ENCODE results near the gene AQP3. TPM values are rescaled to one million over a fixed set of nuclear protein-coding genes. Genes with fewer than 3 reads are reported as not detected.
A peak's percentile ranks its signal among the peaks of the same experiment; 100 is the strongest.
"Not testable (repeated sequence)": the region's sequence is repeated elsewhere in the genome, so short reads cannot be mapped to it uniquely, and the experiment has no call there.

The AQP3 gene
- total and polyA plus RNA-seq, 8 donors: 1.7 to 319 (median 24.0) TPM

DNA sequence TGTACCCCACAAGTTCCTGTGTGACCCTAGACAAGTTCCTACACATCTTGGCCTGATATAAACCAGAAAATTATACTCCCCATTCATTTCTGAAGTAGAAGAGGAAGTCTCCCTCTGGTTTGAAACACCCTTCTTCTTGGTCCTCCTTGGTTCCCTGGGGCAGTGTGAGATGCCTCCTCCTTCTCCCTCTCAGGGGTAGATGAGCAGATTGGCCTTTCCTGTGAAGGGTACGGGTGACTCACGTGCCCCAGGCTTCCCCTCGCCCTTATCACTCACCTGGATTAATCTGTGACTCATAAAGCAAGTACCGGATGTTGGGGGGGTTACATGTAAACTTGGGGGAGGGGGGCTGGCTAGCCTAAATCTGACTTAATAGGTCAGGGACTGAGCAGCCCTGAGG lies 11.1 kb upstream of the AQP3 start:
- intact Hi-C loops (cut with DNase I; ENCODE audit: low total_unique reads): no loop called here
- peak overlapping the region in 4 of 5 donors; percentile 39 to 44 (median 41) for H3K27ac ChIP-seq
- H3K9me3 ChIP-seq: no peaks in the 10 kb centered on the region

GRCh38 chr9:33455945-33456344 lies 8.6 kb upstream of the AQP3 start:
- Histone ChIP-seq H3K9me3 (no peaks in the 10 kb centered on the region), H3K27me3 (no peaks in the 10 kb centered on the region), H3K4me1 (peaks cover 11 to 37% (median 19%) of the 10 kb centered on the region in 4 donors), H3K4me3 (no peak overlapping the region), H3K36me3 (peaks cover 0 to 9% (median 4%) of the 10 kb centered on the region in 4 donors), H3K27ac (peak overlapping the region in 1 of 5 donors; percentile 26)
- no peak for DNase-seq
- TF ChIP-seq EP300 (IDR thresholded peaks at IDR 0.05) (no peak), POLR2AphosphoS5 (IDR thresholded peaks at IDR 0.05) (no peak), POLR2A (IDR thresholded peaks at IDR 0.05) (no peak), CTCF (IDR thresholded peaks at IDR 0.05) (no peak)
- intact Hi-C loops (cut with DNase I; ENCODE audit: low total_unique reads): no loop called here
- 52 to 81% (median 67%) methylated on average over 7 of the region's 7 CpGs for WGBS, 5 donors

More for the DNA sequence above, 11.1 kb upstream of the AQP3 start:
- H3K27me3 ChIP-seq: no peaks in the 10 kb centered on the region
- H3K36me3 ChIP-seq: peaks cover 14 to 34% (median 29%) of the 10 kb centered on the region in 4 donors
- 9 to 25% (median 19%) methylated on average over 4 of the region's 4 CpGs for WGBS, 5 donors
- peaks cover 9 to 28% (median 12%) of the 10 kb centered on the region in 4 donors for H3K4me1 ChIP-seq
- H3K4me3 ChIP-seq: no peak overlapping the region
- no peak for TF ChIP-seq POLR2A (IDR thresholded peaks at IDR 0.05)
- TF ChIP-seq POLR2AphosphoS5 (IDR thresholded peaks at IDR 0.05): peak in 1 of 3 donors; percentile 61
- TF ChIP-seq EP300 (IDR thresholded peaks at IDR 0.05): no peak
- peak; percentile 44 to 85 for DNase-seq

DNA sequence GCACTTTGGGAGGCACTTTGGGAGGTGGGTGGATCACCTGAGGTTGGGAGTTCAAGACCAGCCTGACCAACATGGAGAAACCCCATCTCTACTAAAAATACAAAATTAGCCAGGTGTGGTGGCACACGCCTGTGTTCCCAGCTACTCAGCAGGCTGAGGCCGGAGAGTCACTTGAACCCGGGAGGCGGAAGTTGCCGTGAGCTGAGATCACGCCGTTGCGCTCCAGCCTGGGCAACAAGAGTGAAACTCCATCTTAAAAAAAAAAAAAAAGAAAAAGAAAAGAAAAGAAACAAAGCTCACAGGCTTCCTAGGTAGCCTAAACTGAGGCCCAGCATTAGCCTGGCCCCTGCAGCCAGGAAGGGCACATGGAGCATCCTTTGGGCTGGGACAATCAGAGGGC lies 8.1 kb upstream of the AQP3 start:
- 94 to 98% (median 97%) methylated on average over 8 of the region's 8 CpGs for WGBS, 5 donors

GRCh38 chr9:33454661-33455026 lies 7.3 kb upstream of the AQP3 start:
- 81 to 88% (median 86%) methylated on average over 5 of the region's 5 CpGs for WGBS, 5 donors
- H3K4me3 ChIP-seq; H3K27ac ChIP-seq; DNase-seq; H3K9me3 ChIP-seq; H3K27me3 ChIP-seq; intact Hi-C loops (cut with DNase I; ENCODE audit: low total_unique reads); H3K36me3 ChIP-seq: not testable (repeated sequence)
- H3K4me1 ChIP-seq: peaks cover 11 to 37% (median 19%) of the 10 kb centered on the region in 4 donors

More for the DNA sequence above, 8.1 kb upstream of the AQP3 start:
- H3K9me3 ChIP-seq; H3K27me3 ChIP-seq; DNase-seq; H3K36me3 ChIP-seq; intact Hi-C loops (cut with DNase I; ENCODE audit: low total_unique reads); H3K4me3 ChIP-seq: not testable (repeated sequence)
- Histone ChIP-seq H3K27ac (peak overlapping the region in 1 of 5 donors; percentile 26), H3K4me1 (peaks cover 11 to 37% (median 19%) of the 10 kb centered on the region in 4 donors)

DNA sequence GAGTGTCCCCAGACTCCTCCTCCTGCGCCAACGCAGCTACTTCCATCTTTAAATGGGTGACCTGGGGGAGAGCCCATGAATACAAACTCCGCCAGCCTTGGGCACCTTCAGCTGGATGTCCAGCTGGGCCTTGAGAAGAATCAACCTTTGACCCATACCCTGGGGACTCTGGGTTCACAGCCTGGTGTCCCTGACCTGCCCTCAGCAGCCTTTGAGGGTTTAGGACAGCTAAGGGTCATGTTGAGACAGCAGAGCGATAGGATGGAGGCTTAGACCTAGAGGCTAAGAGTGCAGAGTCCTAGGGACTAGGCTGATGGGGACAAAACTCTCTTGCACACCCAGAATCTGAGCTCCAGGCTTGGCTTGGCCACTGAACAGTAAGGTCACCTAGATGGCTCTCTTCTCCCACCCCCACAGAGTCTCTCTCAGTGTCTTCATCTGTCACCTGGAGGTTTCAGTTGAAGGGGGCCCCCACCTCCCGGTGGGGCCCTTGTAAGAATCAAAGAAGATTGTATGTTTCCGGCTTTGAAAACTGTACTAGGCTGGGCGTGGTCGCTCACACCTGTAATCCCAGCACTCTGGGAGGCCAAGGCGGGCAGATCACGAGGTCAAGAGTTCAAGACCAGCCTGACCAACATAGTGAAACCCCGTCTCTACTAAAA lies 6.7 kb upstream of the AQP3 start:
- H3K4me1 ChIP-seq: peaks cover 11 to 32% (median 19%) of the 10 kb centered on the region in 4 donors
- TF ChIP-seq EP300 (IDR thresholded peaks at IDR 0.05) (no peak), POLR2AphosphoS5 (IDR thresholded peaks at IDR 0.05) (no peak), CTCF (IDR thresholded peaks at IDR 0.05) (no peak), POLR2A (IDR thresholded peaks at IDR 0.05) (no peak)
- H3K9me3 ChIP-seq: no peaks in the 10 kb centered on the region
- no peaks in the 10 kb centered on the region for H3K36me3 ChIP-seq
- DNase-seq: no peak
- H3K27ac ChIP-seq: no peak overlapping the region
- WGBS, 5 donors: 78 to 84% (median 81%) methylated on average over 10 to 11 of the region's 11 CpGs
- intact Hi-C loops (cut with DNase I; ENCODE audit: low total_unique reads): no loop called here
- no peaks in the 10 kb centered on the region for H3K27me3 ChIP-seq
- no peak overlapping the region for H3K4me3 ChIP-seq

- no peak overlapping the region for H3K4me3 ChIP-seq
- H3K27ac ChIP-seq: peak overlapping the region in 1 of 5 donors; percentile 54
- no peaks in the 10 kb centered on the region for H3K27me3 ChIP-seq
- no peaks in the 10 kb centered on the region for H3K9me3 ChIP-seq
- TF ChIP-seq POLR2A (IDR thresholded peaks at IDR 0.05) (no peak), EP300 (IDR thresholded peaks at IDR 0.05) (no peak), POLR2AphosphoS5 (IDR thresholded peaks at IDR 0.05) (no peak), CTCF (IDR thresholded peaks at IDR 0.05) (no peak)
- H3K36me3 ChIP-seq: no peaks in the 10 kb centered on the region
- intact Hi-C loops (cut with DNase I; ENCODE audit: low total_unique reads): no loop called here
- peaks cover 5 to 25% (median 13%) of the 10 kb centered on the region in 4 donors for H3K4me1 ChIP-seq
- 68 to 88% (median 73%) methylated on average over 3 of the region's 3 CpGs for WGBS, 5 donors
- peak in 1 of 2 donors; percentile 30 for DNase-seq
Measured at GRCh38 chr9:33453286-33453860, 6.0 kb upstream of the AQP3 start.

All from stomach (tissue), 9 donors.